A673 (cell line): ENCODE data around the gene DYDC2.

Experiments used
- EZH2 ChIP-seq: fragments of 200-600 bp; sonication (generic); IDR thresholded peaks from 2 replicates; pipeline ENCODE4 v1.6.1; 2017; ENCODE audit warnings: borderline replicate concordance, low read depth, mild to moderate bottlenecking, mixed read lengths, antibody characterized with exemption, low read length; ENCODE audit not compliant: poor library complexity, severe bottlenecking
- TF ChIP-seq, protein P1 (sequence below): fragments of 300-800, 200-600 bp; sonication (generic); conservative IDR thresholded peaks from 2 replicates; pipeline ENCODE4 v1.5.1; 2017; ENCODE audit warnings: low read depth, mild to moderate bottlenecking, antibody characterized with exemption, low read length, moderate library complexity, mixed read lengths

DNA sequence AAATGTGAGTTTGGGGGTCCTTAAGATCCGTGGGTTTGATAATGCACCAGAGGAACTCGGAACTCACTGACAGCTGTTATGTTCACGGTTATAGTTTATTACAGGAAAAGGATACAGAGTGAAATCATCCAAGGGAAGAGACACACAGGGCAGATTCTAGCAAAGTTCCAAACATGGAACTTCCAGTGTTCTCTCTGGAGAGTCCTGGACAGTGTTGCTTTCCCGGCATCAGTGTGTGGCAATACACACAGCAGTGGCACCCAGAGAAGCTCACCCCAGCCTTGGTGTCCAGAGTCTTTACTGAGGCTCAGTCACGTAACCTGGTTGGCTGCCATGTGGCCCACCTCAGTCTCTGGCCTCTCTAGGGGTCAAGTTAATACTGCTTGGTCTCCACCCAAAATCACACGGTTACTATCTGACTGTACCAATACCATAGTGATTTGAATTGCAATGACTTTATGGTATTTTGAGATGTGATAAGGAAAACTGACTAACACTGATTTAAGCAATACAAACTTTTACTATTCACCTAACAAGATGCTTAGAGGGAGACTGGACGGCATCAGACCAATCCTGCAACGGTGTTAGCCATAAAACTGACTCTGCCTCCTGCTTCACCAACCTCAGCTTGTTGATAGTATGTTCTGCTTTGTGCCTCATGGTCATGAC is 43.7 kb downstream of the DYDC2 start:
- TF ChIP-seq, protein P1, sequence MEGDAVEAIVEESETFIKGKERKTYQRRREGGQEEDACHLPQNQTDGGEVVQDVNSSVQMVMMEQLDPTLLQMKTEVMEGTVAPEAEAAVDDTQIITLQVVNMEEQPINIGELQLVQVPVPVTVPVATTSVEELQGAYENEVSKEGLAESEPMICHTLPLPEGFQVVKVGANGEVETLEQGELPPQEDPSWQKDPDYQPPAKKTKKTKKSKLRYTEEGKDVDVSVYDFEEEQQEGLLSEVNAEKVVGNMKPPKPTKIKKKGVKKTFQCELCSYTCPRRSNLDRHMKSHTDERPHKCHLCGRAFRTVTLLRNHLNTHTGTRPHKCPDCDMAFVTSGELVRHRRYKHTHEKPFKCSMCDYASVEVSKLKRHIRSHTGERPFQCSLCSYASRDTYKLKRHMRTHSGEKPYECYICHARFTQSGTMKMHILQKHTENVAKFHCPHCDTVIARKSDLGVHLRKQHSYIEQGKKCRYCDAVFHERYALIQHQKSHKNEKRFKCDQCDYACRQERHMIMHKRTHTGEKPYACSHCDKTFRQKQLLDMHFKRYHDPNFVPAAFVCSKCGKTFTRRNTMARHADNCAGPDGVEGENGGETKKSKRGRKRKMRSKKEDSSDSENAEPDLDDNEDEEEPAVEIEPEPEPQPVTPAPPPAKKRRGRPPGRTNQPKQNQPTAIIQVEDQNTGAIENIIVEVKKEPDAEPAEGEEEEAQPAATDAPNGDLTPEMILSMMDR = no peak
- no peak for TF ChIP-seq EZH2
